ENCODE results near the gene ACP2.

ACP2 gene

DNA sequence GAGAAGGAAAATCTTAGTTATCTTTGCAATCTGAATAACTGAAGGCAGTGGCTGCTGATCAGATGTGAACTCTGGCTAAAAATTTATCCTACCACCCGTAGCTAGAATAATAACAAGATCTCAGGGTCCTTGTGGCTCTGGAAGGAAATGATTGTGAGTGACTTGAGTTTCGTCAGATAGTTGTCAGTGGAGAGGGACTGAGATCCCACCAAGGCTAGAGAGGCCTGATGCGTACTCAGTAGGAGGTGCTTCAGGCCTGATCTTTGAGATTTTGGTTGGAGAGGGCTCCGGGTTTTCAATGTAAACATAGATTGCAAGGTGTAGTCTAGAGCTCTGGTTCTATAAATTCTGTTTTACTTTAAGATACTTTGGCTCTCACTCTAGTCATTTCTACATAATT is 22.7 kb upstream of the ACP2 start:
- no peak overlapping the region for H2AFZ ChIP-seq (ENCODE audit: low read depth, low read length)
- H3K4me1 ChIP-seq (ENCODE audit: low read length): peaks cover 24% of the 10 kb centered on the region
- peaks cover 38% of the 10 kb centered on the region for H3K79me2 ChIP-seq (ENCODE audit: low read length)
- H3K36me3 ChIP-seq (replicated peaks; ENCODE audit: low read depth, low read length): peaks cover 20% of the 10 kb centered on the region
- no peaks in the 10 kb centered on the region for H3K27me3 ChIP-seq (ENCODE audit: low read depth, low read length)
- H3K9ac ChIP-seq (ENCODE audit: low read length): peak overlapping the region; percentile 84
- no peaks in the 10 kb centered on the region for H3K9me3 ChIP-seq (ENCODE audit: insufficient read depth, low read length)
- H3K4me2 ChIP-seq (ENCODE audit: low read length): peak overlapping the region; percentile 99
- H3K27ac ChIP-seq (ENCODE audit: low read length): no peak overlapping the region
- TF ChIP-seq, protein P1, sequence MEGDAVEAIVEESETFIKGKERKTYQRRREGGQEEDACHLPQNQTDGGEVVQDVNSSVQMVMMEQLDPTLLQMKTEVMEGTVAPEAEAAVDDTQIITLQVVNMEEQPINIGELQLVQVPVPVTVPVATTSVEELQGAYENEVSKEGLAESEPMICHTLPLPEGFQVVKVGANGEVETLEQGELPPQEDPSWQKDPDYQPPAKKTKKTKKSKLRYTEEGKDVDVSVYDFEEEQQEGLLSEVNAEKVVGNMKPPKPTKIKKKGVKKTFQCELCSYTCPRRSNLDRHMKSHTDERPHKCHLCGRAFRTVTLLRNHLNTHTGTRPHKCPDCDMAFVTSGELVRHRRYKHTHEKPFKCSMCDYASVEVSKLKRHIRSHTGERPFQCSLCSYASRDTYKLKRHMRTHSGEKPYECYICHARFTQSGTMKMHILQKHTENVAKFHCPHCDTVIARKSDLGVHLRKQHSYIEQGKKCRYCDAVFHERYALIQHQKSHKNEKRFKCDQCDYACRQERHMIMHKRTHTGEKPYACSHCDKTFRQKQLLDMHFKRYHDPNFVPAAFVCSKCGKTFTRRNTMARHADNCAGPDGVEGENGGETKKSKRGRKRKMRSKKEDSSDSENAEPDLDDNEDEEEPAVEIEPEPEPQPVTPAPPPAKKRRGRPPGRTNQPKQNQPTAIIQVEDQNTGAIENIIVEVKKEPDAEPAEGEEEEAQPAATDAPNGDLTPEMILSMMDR (IDR thresholded peaks at IDR 0.05; ENCODE audit: low read depth, low read length): no peak
- TF ChIP-seq EZH2phosphoT487 (IDR thresholded peaks at IDR 0.05; ENCODE audit: low read depth): no peak
- peak overlapping the region; percentile 91 for H3K4me3 ChIP-seq (ENCODE audit: low read length)
- H4K20me1 ChIP-seq (ENCODE audit: insufficient read depth, low read length): peaks cover 24% of the 10 kb centered on the region

- H3K4me1 ChIP-seq (ENCODE audit: low read length): peaks cover 24% of the 10 kb centered on the region
- peaks cover 38% of the 10 kb centered on the region for H3K79me2 ChIP-seq (ENCODE audit: low read length)
- H3K36me3 ChIP-seq (replicated peaks; ENCODE audit: low read depth, low read length): peaks cover 13% of the 10 kb centered on the region
- TF ChIP-seq, protein P1 (IDR thresholded peaks at IDR 0.05; ENCODE audit: low read depth, low read length): peak; percentile 46
- TF ChIP-seq EZH2phosphoT487 (IDR thresholded peaks at IDR 0.05; ENCODE audit: low read depth): no peak
- H2AFZ ChIP-seq (ENCODE audit: low read depth, low read length): no peak overlapping the region
- H3K9me3 ChIP-seq (ENCODE audit: insufficient read depth, low read length): no peaks in the 10 kb centered on the region
- H4K20me1 ChIP-seq (ENCODE audit: insufficient read depth, low read length): peaks cover 24% of the 10 kb centered on the region
- no peaks in the 10 kb centered on the region for H3K27me3 ChIP-seq (ENCODE audit: low read depth, low read length)
- H3K9ac ChIP-seq (ENCODE audit: low read length): peak overlapping the region; percentile 84
- H3K4me2 ChIP-seq (ENCODE audit: low read length): peak overlapping the region; percentile 99
- H3K27ac ChIP-seq (ENCODE audit: low read length): peak overlapping the region; percentile 83
- peak overlapping the region; percentile 91 for H3K4me3 ChIP-seq (ENCODE audit: low read length)
Observed at GRCh38 chr11:47270331-47271271, 22.0 kb upstream of the ACP2 start.

GRCh38 chr11:47269829-47270305 is 21.3 kb upstream of the ACP2 start, which contains the start of gene MADD:
TSS of gene MADD (plus strand) at chr11:47270133.
- Histone ChIP-seq H2AFZ (ENCODE audit: low read depth, low read length) (peak within 1 kb of the TSS; percentile 98), H3K79me2 (ENCODE audit: low read length) (peaks cover 38% of the 10 kb centered on the region), H3K27me3 (ENCODE audit: low read depth, low read length) (no peaks in the 10 kb centered on the region), H3K9ac (ENCODE audit: low read length) (peak within 1 kb of the TSS; percentile 84), H3K4me3 (ENCODE audit: low read length) (peak within 1 kb of the TSS; percentile 91), H3K4me2 (ENCODE audit: low read length) (peak within 1 kb of the TSS; percentile 99), H3K27ac (ENCODE audit: low read length) (peak within 1 kb of the TSS; percentile 83), H4K20me1 (ENCODE audit: insufficient read depth, low read length) (peaks cover 24% of the 10 kb centered on the region), H3K9me3 (ENCODE audit: insufficient read depth, low read length) (no peaks in the 10 kb centered on the region), H3K36me3 (replicated peaks; ENCODE audit: low read depth, low read length) (peaks cover 8% of the 10 kb centered on the region), H3K4me1 (ENCODE audit: low read length) (peaks cover 24% of the 10 kb centered on the region)
- TF ChIP-seq EZH2phosphoT487 (IDR thresholded peaks at IDR 0.05; ENCODE audit: low read depth): no peak
- TF ChIP-seq, protein P1 (IDR thresholded peaks at IDR 0.05; ENCODE audit: low read depth, low read length): no peak

Data from OCI-LY3 (cell line).